Gastrocnemius medialis (tissue), 4 donors: Measurements from ENCODE around the gene TMX4.

ENCODE experiments used
- CTCF ChIP-seq, 5 experiments: fragments of 450-650 bp in 3 of 5; fragments of 200-600 bp in 2 of 5; sonication (generic) in 2 of 5; IDR thresholded peaks in 4 of 5; conservative IDR thresholded peaks in 1 of 5; 1 replicate in 4 of 5; 2 replicates in 1 of 5; pipeline ENCODE4 v1.5.1; 2016 to 2019; ENCODE audit warnings: antibody characterized with exemption in 5 of 5, mild to moderate bottlenecking in 3 of 5, moderate library complexity in 3 of 5
- POLR2A ChIP-seq, 2 donors: fragments of 450-650 bp; IDR thresholded peaks; one replicate each; pipeline ENCODE4 v1.6.1; 2017; ENCODE audit warnings: antibody characterized with exemption in 2 of 2, mild to moderate bottlenecking in 2 of 2, moderate library complexity in 2 of 2

GRCh38 chr20:7971536-7972280 lies 47.9 kb downstream of the TMX4 start:
- no peak for TF ChIP-seq POLR2A (IDR thresholded peaks at IDR 0.05)
- no peak for TF ChIP-seq CTCF (IDR thresholded peaks at IDR 0.05 in 4 of 5, conservative IDR thresholded peaks at IDR 0.05 in 1 of 5)
